B cell (primary cell): ENCODE measurements around the gene PPP2R2D. TPM values are rescaled to one million over a fixed set of nuclear protein-coding genes. Genes with fewer than 3 reads are reported as not detected.

Experiments used
- ATAC-seq: fragments of 200-7000 bp; cut with Tn5 transposase; one replicate; pipeline ENCODE4 v1.10.0; 2021; ENCODE audit warnings: low read depth, mild to moderate bottlenecking, moderate number of reproducible peaks, moderate library complexity
- CTCF ChIA-PET: fragments of 350-600 bp; sonication (Branson Sonifier 250); formaldehyde crosslinking; loops from one replicate; lab custom pipeline; 2021; ENCODE audit warnings: antibody characterized with exemption, inconsistent platforms; lab: Charles Lee
- POLR2A ChIA-PET: fragments of 350-600 bp; sonication (Branson Sonifier 250); formaldehyde crosslinking; loops from one replicate; lab custom pipeline; 2021; ENCODE audit warnings: antibody characterized with exemption; lab: Charles Lee
- DNase-seq: peaks from one replicate; pipeline ENCODE4 v3.0.0; 2013
- H2AFZ ChIP-seq: 2 replicates; pipeline ENCODE4 v1.6.1; 2012; ENCODE audit warnings: mild to moderate bottlenecking, low read depth, low read length; ENCODE audit not compliant: insufficient read depth, poor library complexity, severe bottlenecking
- H3K27ac ChIP-seq, 2 donors: 1 replicate in 1 of 2; 2 replicates in 1 of 2; pipeline ENCODE4 v1.5.1; 2012 to 2013; ENCODE audit warnings: low read length in 2 of 2, mild to moderate bottlenecking in 2 of 2, moderate library complexity in 1 of 2
- H3K27me3 ChIP-seq, 4 experiments: fragments of 200-600 bp in 1 of 4; sonication (generic) in 1 of 4; replicated peaks in 1 of 4; 1 replicate in 2 of 4; 2 replicates in 2 of 4; pipeline versions ENCODE4 v1.6.1 to v1.7.0; 2013 to 2016; ENCODE audit warnings: low read length in 3 of 4, mild to moderate bottlenecking in 2 of 4, mixed read lengths in 1 of 4, moderate library complexity in 1 of 4; ENCODE audit not compliant: insufficient read depth in 4 of 4, control insufficient read depth in 3 of 4; ENCODE audit errors: control extremely low read depth in 1 of 4
- H3K36me3 ChIP-seq, 2 experiments: replicated peaks in 1 of 2; 1 replicate in 1 of 2; 2 replicates in 1 of 2; pipeline versions ENCODE4 v1.6.1 to v1.7.1; 2013; ENCODE audit warnings: low read length in 1 of 2; ENCODE audit not compliant: insufficient read depth in 2 of 2, control insufficient read depth in 1 of 2; ENCODE audit errors: control extremely low read depth in 1 of 2, extremely low read depth in 1 of 2
- H3K4me1 ChIP-seq, 2 donors: fragments of 200-600 bp in 1 of 2; sonication (generic) in 1 of 2; 1 replicate in 1 of 2; 2 replicates in 1 of 2; pipeline versions ENCODE4 v1.5.1 to v1.6.1; 2013 to 2017; ENCODE audit warnings: low read length in 2 of 2; ENCODE audit not compliant: control insufficient read depth in 2 of 2, insufficient read depth in 2 of 2
- H3K4me2 ChIP-seq: replicated peaks from 2 replicates; pipeline ENCODE3; 2012; ENCODE audit warnings: mild to moderate bottlenecking, low read depth, low read length; ENCODE audit not compliant: poor library complexity, severe bottlenecking
- H3K4me3 ChIP-seq, 5 experiments: fragments of 200-600 bp in 1 of 5; sonication (generic) in 1 of 5; 1 replicate in 3 of 5; 2 replicates in 2 of 5; pipeline versions ENCODE4 v1.5.1 to v1.7.0; 2011 to 2016; ENCODE audit warnings: low read length in 4 of 5, mild to moderate bottlenecking in 4 of 5, low read depth in 2 of 5, control low read depth in 1 of 5, moderate library complexity in 1 of 5; ENCODE audit not compliant: insufficient read depth in 1 of 5; ENCODE audit errors: control extremely low read depth in 1 of 5, extremely low read depth in 1 of 5
- H3K79me2 ChIP-seq: fragments of 200-600 bp; sonication (generic); one replicate; pipeline ENCODE4 v1.6.0; 2016; ENCODE audit warnings: low read length; ENCODE audit not compliant: control insufficient read depth, insufficient read depth
- H3K9ac ChIP-seq: fragments of 200-600 bp; sonication (generic); 2 replicates; pipeline ENCODE4 v1.6.1; 2017; ENCODE audit warnings: mild to moderate bottlenecking, low read length, moderate library complexity
- H3K9me3 ChIP-seq, 3 donors: one replicate each; pipeline versions ENCODE4 v1.6.1 to v1.7.1; 2013; ENCODE audit warnings: low read length in 2 of 3; ENCODE audit not compliant: control insufficient read depth in 2 of 3, insufficient read depth in 1 of 3; ENCODE audit errors: control extremely low read depth in 1 of 3
- H4K20me1 ChIP-seq: 2 replicates; pipeline ENCODE4 v1.6.0; 2012; ENCODE audit warnings: mild to moderate bottlenecking, low read length; ENCODE audit not compliant: insufficient read depth, control insufficient read depth, poor library complexity, severe bottlenecking
- H3K27ac Mint-ChIP-seq: one replicate; pipeline ENCODE4 v1.8.0; 2021; ENCODE audit warnings: mixed read lengths
- H3K27me3 Mint-ChIP-seq: one replicate; pipeline ENCODE4 v1.8.0; 2021; ENCODE audit warnings: mixed read lengths
- H3K4me1 Mint-ChIP-seq: one replicate; pipeline ENCODE4 v1.8.0; 2021; ENCODE audit warnings: mixed read lengths
- H3K4me3 Mint-ChIP-seq: one replicate; pipeline ENCODE4 v1.8.0; 2021; ENCODE audit warnings: mixed read lengths
- H3K9me3 Mint-ChIP-seq: one replicate; pipeline ENCODE4 v1.8.0; 2022; ENCODE audit warnings: mixed read lengths; ENCODE audit not compliant: insufficient read depth
- CTCF ChIP-seq: fragments of 200-600 bp; IDR thresholded peaks from one replicate; pipeline ENCODE4 v1.8.0; 2022; ENCODE audit warnings: antibody characterized with exemption, mild to moderate bottlenecking
- EZH2 ChIP-seq: IDR thresholded peaks from 2 replicates; pipeline ENCODE4 v1.6.1; 2012; ENCODE audit warnings: borderline replicate concordance, low read depth, mild to moderate bottlenecking, moderate library complexity, low read length; ENCODE audit not compliant: insufficient read depth, poor library complexity, severe bottlenecking
- WGBS: methylation state at CpG from one replicate; pipeline ENCODE4 v1.1.5; 2013; ENCODE audit warnings: missing lambda C conversion rate; ENCODE audit not compliant: insufficient coverage; 5-methylcytosine and 5-hydroxymethylcytosine counted together
- intact Hi-C: fragments of 100-400 bp; cut with micrococcal nuclease; formaldehyde crosslinking; loops from one replicate; pipeline ENCODE4 v1.10.0; 2022
- polyA plus RNA-seq: library from polyadenylated mRNA; depleted of rRNA; stranded (reverse); fragments of >200 nt; gene quantifications from 2 replicates; pipeline ENCODE4 v1.2.3, GENCODE V29; 2012
- total RNA-seq, 2 donors: library from RNA; stranded (reverse); fragments of 120-200 nt in 1 of 2; gene quantifications; 1 replicate in 1 of 2; 2 replicates in 1 of 2; pipeline versions ENCODE4 v1.2.3 to v1.2.4, GENCODE V29; 2013 to 2022

Gene PPP2R2D
- total and polyA plus RNA-seq, 2 donors (not counting 1 experiment from before 2014, with no cell fraction given), result 25.8 to 45.6 TPM

- Mint-ChIP-seq H3K4me3 (no peak overlapping the region), H3K4me1 (no peaks in the 10 kb centered on the region), H3K27ac (no peak overlapping the region), H3K27me3 (peaks cover 1% of the 10 kb centered on the region), H3K9me3 (no peaks in the 10 kb centered on the region)
- Histone ChIP-seq H3K9ac (no peak overlapping the region), H3K4me2 (no peak overlapping the region), H3K27me3 (no peaks in the 10 kb centered on the region), H3K27ac (no peak overlapping the region), H3K4me1 (no peaks in the 10 kb centered on the region), H3K36me3 (no peaks in the 10 kb centered on the region), H3K4me3 (no peak overlapping the region), H3K9me3 (peaks cover 0 to 15% (median 0%) of the 10 kb centered on the region in 3 donors), H2AFZ (no peak overlapping the region), H4K20me1 (no peaks in the 10 kb centered on the region), H3K79me2 (no peaks in the 10 kb centered on the region)
- ChIA-PET POLR2A (no interaction called here), CTCF (no interaction called here)
- 100% methylated on average over 2 of the region's 13 CpGs for WGBS
- DNase-seq, result no peak
- intact Hi-C loops, result no loop called here
- no peak for TF ChIP-seq CTCF
- TF ChIP-seq EZH2, result no peak
- no peak for ATAC-seq
These were observed 47.2 kb upstream of the PPP2R2D start for GRCh38 chr10:131853610-131853964.

GRCh38 chr10:131854579-131855335 lies 46.1 kb upstream of the PPP2R2D start:
- 80% methylated on average over 21 of the region's 22 CpGs for WGBS
- no peak overlapping the region for H3K27ac Mint-ChIP-seq

More at GRCh38 chr10:131854579-131855335, 46.1 kb upstream of the PPP2R2D start:
- Histone ChIP-seq H3K9ac (no peak overlapping the region), H3K79me2 (no peaks in the 10 kb centered on the region), H3K4me1 (no peaks in the 10 kb centered on the region), H3K27ac (no peak overlapping the region), H3K27me3 (peaks cover 0 to 3% (median 0%) of the 10 kb centered on the region in 4 experiments), H3K36me3 (no peaks in the 10 kb centered on the region), H2AFZ (no peak overlapping the region), H3K4me3 (no peak overlapping the region), H3K4me2 (no peak overlapping the region), H3K9me3 (peaks cover 0 to 13% (median 0%) of the 10 kb centered on the region in 3 donors), H4K20me1 (no peaks in the 10 kb centered on the region)
- Mint-ChIP-seq H3K4me1 (no peaks in the 10 kb centered on the region), H3K4me3 (no peak overlapping the region), H3K27me3 (peaks cover 3% of the 10 kb centered on the region), H3K9me3 (no peaks in the 10 kb centered on the region)
- TF ChIP-seq CTCF (no peak), EZH2 (no peak)
- DNase-seq (no peak), ATAC-seq (no peak)
- ChIA-PET CTCF (no interaction called here), POLR2A (no interaction called here)
- intact Hi-C loops, result no loop called here
